Activated CD4-positive, CD25-positive, alpha-beta regulatory T cell treated with anti-CD3 and anti-CD28 coated beads, Interleukin-2, amount 50 U/mL, for 16 hours (primary cell): ENCODE measurements around the gene SUGP2.

Experiments used
- DNase-seq: peaks from one replicate; pipeline ENCODE4 v3.0.0-alpha.2; 2020; ENCODE audit warnings: low read depth, low spot score

Gene SUGP2

GRCh38 chr19:19059837-19060611 is 26.7 kb upstream of the SUGP2 start:
- DNase-seq, result no peak

- DNase-seq, result no peak
These were observed 25.9 kb upstream of the SUGP2 start for GRCh38 chr19:19059018-19059836.

GRCh38 chr19:19057720-19058119 is 24.4 kb upstream of the SUGP2 start:
- DNase-seq, result no peak

DNA sequence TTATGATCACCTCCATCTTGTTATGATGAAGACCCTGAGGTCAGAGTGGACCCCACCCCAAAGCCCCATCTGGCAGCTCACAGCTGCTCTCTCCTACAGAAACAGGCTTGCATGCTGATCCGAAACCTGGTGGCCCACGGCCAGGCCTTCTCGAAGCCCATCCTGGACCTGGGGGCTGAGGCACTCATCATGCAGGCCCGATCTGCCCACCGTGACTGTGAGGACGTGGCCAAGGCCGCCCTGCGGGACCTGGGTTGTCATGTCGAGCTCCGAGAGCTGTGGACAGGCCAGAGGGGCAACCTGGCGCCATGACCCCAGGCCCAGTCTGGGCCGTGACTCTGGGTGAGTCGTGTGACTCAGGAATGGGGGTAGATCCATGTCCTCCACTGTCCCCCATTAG is 24.0 kb upstream of the SUGP2 start:
- no peak for DNase-seq

GRCh38 chr19:19056636-19057275 is 23.4 kb upstream of the SUGP2 start:
- no peak for DNase-seq

DNA sequence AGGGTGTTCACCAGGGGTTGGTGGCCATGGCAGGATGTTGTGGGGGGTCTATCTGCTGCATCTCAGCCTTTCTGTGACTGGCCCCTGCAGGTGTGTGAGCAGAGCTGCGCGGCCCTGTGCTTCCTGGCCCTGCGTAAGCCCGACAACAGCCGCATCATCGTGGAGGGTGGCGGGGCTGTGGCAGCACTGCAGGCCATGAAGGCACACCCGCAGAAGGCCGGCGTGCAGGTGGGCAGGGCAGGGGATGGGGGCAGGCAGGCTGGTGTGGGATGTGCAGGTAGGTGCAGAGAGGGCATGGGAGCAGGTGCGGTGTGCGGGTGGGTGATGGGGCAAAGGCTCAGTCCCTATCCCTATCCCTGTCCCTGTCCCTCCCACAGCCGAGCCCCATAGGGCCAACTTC is 22.4 kb upstream of the SUGP2 start:
- DNase-seq, result no peak

DNA sequence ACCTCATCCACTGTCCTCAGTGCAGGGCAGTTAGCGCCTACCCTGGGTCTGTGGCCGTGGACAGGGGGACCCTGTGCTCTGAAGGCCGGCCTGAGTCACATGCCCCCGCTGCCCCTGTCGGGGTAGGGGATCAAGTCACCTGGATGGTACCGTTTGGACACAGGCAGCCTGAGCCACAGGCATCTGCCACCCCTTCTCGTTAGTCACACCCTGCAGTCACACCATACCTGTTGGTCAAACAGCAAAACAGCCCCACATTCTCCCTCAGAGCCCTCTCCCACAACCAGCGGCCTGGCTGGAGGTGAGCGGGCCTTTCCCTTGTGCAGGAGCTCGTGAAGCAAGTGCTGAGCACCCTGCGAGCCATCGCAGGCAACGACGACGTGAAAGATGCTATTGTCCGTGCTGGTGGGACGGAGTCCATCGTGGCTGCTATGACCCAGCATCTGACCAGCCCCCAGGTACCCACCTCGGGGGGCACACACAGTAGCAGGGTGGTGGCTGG is 21.7 kb upstream of the SUGP2 start:
- no peak for DNase-seq

- no peak for DNase-seq
These were observed 21.1 kb upstream of the SUGP2 start for GRCh38 chr19:19054315-19054938.

GRCh38 chr19:19053508-19054314 is 20.4 kb upstream of the SUGP2 start:
- DNase-seq, result no peak

GRCh38 chr19:19052921-19053320 is 19.6 kb upstream of the SUGP2 start:
- no peak for DNase-seq

DNA sequence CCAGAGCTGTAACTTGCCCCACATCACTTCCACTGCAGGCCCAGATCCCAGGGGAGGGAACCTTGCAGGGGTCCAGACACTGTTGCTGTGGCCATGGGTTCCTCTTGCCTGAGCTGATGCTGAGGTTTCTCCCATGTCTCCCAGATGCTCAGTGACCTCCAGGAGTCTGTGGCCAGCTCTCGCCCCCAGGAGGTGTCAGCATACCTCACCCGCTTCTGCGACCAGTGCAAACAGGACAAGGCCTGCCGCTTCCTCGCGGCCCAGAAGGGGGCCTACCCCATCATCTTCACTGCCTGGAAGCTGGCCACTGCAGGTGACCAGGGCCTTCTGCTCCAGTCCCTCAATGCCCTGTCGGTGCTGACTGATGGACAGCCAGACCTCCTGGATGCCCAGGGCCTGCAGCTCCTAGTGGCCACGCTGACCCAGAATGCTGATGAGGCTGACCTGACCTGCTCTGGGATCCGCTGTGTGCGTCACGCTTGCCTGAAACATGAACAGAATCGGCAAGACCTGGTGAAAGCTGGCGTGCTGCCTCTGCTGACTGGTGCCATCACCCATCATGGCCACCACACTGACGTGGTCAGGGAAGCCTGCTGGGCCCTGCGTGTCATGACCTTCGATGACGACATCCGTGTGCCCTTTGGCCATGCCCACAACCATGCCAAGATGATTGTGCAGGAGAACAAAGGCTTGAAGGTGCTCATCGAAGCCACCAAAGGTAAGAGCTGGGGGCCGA is 18.3 kb upstream of the SUGP2 start:
- no peak for DNase-seq

- DNase-seq, result no peak
These were observed 17.4 kb upstream of the SUGP2 start for GRCh38 chr19:19050731-19051130.

GRCh38 chr19:19050104-19050503 is 16.8 kb upstream of the SUGP2 start:
- no peak for DNase-seq

DNA sequence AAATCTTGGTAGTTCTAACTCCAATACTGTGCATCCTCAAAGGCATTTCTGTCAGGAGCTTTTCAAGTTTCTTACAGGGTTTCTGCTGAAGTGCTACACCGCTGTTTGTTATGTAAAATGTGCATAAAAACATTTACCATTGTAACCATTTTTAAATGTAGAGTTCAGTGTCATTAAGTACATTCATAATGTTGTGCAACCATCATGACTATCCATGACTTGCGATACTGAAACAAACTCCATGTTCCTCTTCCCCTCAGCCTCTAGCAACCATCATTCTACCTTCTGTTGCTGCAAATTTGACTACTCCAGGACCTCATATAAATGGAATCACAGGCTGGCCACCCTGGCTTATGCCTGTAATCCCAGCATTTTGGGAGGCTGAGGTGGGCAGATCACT is 16.1 kb upstream of the SUGP2 start:
- no peak for DNase-seq

GRCh38 chr19:19043881-19044280 is 10.6 kb upstream of the SUGP2 start:
- no peak for DNase-seq

DNA sequence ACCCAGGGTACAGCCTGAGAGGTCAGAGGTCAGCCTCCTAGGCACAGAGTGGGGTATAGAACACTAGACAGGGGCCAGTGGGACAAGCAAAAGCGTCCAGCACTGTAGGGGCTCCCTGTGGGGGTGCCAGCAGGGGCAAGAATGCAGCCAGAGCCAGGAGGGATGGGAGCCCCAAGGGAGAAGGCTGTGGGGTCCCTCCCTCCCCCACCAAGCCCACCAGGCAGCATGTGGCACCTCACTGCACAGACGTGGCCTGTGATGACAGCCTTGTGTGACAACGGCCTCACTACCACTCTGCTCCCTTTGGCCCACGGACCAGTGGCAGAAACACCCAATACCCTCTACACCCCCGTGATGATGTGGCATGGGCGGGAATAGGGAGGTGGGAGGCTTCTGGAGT is 10.2 kb upstream of the SUGP2 start:
- no peak for DNase-seq

DNA sequence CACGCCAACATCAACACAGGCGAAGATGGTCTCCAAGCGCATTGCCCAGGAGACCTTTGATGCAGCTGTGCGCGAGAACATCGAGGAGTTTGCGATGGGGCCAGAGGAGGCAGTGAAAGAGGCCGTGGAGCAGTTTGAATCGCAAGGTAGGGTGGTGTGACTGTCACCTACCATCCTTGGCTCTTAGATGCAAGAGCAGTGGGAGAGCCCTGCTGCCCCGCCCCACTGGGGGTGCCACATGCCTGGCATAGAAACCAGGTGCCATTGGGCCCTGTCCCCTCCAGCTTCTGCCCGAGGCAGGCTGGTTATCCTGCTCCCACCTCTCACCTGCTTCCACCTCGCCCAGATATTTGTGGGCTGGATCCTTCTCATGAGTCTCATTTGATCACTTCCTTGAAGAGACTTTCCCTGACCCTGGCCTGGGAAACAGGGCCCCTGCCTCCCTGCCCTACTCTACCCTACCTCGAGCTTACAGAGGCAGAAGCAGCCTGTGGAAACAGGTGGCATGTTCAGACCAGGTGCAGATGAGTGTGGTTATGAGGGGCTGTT is 9.5 kb upstream of the SUGP2 start:
- DNase-seq, result no peak

GRCh38 chr19:19040417-19040816 is 7.1 kb upstream of the SUGP2 start:
- no peak for DNase-seq

DNA sequence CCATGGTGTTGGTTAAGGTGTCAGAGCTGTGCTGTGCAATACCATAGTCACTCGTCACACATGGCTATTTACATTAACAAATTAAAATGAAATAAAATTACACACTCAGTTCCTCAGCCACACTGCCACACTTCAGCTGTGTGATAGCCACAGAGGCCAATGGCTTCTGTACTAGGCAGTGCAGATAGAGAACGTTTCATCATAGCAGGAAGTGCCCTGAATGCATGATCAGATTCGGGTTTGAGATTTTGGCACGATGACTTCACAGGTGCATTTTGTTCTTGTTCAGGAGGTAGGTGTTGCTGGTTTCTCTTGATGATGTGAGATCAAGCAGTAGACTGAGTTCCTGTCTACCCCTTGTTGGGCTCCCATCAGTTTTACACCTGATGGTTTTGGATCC is 6.6 kb upstream of the SUGP2 start:
- no peak for DNase-seq

- peak; percentile 43 for DNase-seq
These were observed 897 bp upstream of the SUGP2 start for GRCh38 chr19:19034204-19034624.
